IMR-90 (cell line): Measurements from ENCODE around the gene ADAM23. TPM values are rescaled to one million over a fixed set of nuclear protein-coding genes. Genes with fewer than 3 reads are reported as not detected.

ENCODE experiments used
- ATAC-seq: fragments of 200-7000 bp; cut with Tn5 transposase; 2 replicates; pipeline ENCODE4 v1.9.1; 2020; ENCODE audit warnings: low read depth, mild to moderate bottlenecking, moderate library complexity
- BruUV-seq: library from RNA; stranded (reverse); fragments of 400-500 nt; replicated peaks from 2 replicates; lab custom pipeline; 2021; lab: Mats Ljungman, UMichigan
- CTCF ChIA-PET: fragments of 300-600 bp; formaldehyde crosslinking; extraction: SDS; loops from one replicate; lab custom pipeline; 2021; ENCODE audit warnings: antibody characterized with exemption; lab: Yijun Ruan, JAX
- POLR2A ChIA-PET: fragments of 300-600 bp; sonication (Branson Sonifier 250); formaldehyde crosslinking; loops from one replicate; lab custom pipeline; 2022; ENCODE audit warnings: antibody characterized with exemption; ENCODE audit not compliant: unreplicated experiment; lab: Charles Lee
- DNase-seq: peaks from one replicate; pipeline ENCODE4 v3.0.0; 2013
- H2AFZ ChIP-seq: replicated peaks from 2 replicates; pipeline ENCODE3; 2013; ENCODE audit warnings: low read length, mild to moderate bottlenecking; ENCODE audit not compliant: poor library complexity
- H2AK5ac ChIP-seq: 2 replicates; pipeline ENCODE4 v1.6.1; 2013; ENCODE audit warnings: low read depth, low read length, inconsistent platforms
- H2AK9ac ChIP-seq: replicated peaks from 2 replicates; pipeline ENCODE3; 2013; ENCODE audit warnings: mild to moderate bottlenecking, low read depth, low read length, moderate library complexity; ENCODE audit not compliant: poor library complexity
- H2BK120ac ChIP-seq: 2 replicates; pipeline ENCODE4 v1.6.1; 2013; ENCODE audit warnings: low read depth, low read length, inconsistent platforms
- H2BK15ac ChIP-seq: 3 replicates; pipeline ENCODE4 v1.6.1; 2013; ENCODE audit warnings: low read depth, low read length, inconsistent platforms
- H2BK20ac ChIP-seq: 2 replicates; pipeline ENCODE4 v1.6.1; 2013; ENCODE audit warnings: low read depth, mild to moderate bottlenecking, inconsistent platforms, low read length, moderate library complexity
- H2BK5ac ChIP-seq: 2 replicates; pipeline ENCODE4 v1.6.1; 2013; ENCODE audit warnings: mild to moderate bottlenecking, low read depth, low read length, inconsistent platforms; ENCODE audit not compliant: poor library complexity, severe bottlenecking
- H3K14ac ChIP-seq: replicated peaks from 2 replicates; pipeline ENCODE4 v1.6.1; 2013; ENCODE audit warnings: low read depth, low read length, inconsistent platforms
- H3K18ac ChIP-seq: 2 replicates; pipeline ENCODE4 v1.6.1; 2013; ENCODE audit warnings: low read depth, low read length, control low read depth
- H3K23ac ChIP-seq: 2 replicates; pipeline ENCODE4 v1.6.1; 2013; ENCODE audit warnings: low read depth, low read length, inconsistent platforms
- H3K27ac ChIP-seq: 2 replicates; pipeline ENCODE4 v1.5.1; 2013; ENCODE audit warnings: mild to moderate bottlenecking, control low read depth, low read length; ENCODE audit not compliant: insufficient read depth
- H3K27me3 ChIP-seq: 2 replicates; pipeline ENCODE4 v1.6.1; 2013; ENCODE audit warnings: low read length; ENCODE audit not compliant: control insufficient read depth, insufficient read depth
- H3K36me3 ChIP-seq: 2 replicates; pipeline ENCODE4 v1.6.1; 2013; ENCODE audit warnings: low read length, mixed read lengths; ENCODE audit not compliant: control insufficient read depth, insufficient read depth
- H3K4ac ChIP-seq: 2 replicates; pipeline ENCODE4 v1.6.1; 2013; ENCODE audit warnings: low read depth, low read length, inconsistent platforms
- H3K4me1 ChIP-seq: 2 replicates; pipeline ENCODE4 v1.6.1; 2013; ENCODE audit warnings: low read length, mixed read lengths; ENCODE audit not compliant: control insufficient read depth, insufficient read depth
- H3K4me2 ChIP-seq: 2 replicates; pipeline ENCODE4 v1.6.1; 2013; ENCODE audit warnings: low read depth, mild to moderate bottlenecking, control low read depth, low read length, moderate library complexity
- H3K4me3 ChIP-seq: 2 replicates; pipeline ENCODE4 v1.5.1; 2013; ENCODE audit warnings: low read depth, mild to moderate bottlenecking, control low read depth, low read length, moderate library complexity; ENCODE audit not compliant: insufficient read depth
- H3K56ac ChIP-seq: 2 replicates; pipeline ENCODE4 v1.6.1; 2013; ENCODE audit warnings: low read length, inconsistent platforms; ENCODE audit not compliant: insufficient read depth; ENCODE audit errors: extremely low read depth
- H3K79me1 ChIP-seq, 2 experiments: 2 replicates each; pipeline ENCODE4 v1.6.1; 2013; ENCODE audit warnings: low read length in 2 of 2, inconsistent platforms in 1 of 2, low read depth in 1 of 2
- H3K9ac ChIP-seq: 2 replicates; pipeline ENCODE4 v1.6.1; 2013; ENCODE audit warnings: low read depth, low read length, control low read depth
- H3K9me1 ChIP-seq: 2 replicates; pipeline ENCODE4 v1.6.1; 2013; ENCODE audit warnings: low read length, inconsistent platforms; ENCODE audit not compliant: insufficient read depth
- H3K9me3 ChIP-seq: 2 replicates; pipeline ENCODE4 v1.6.1; 2013; ENCODE audit warnings: low read length; ENCODE audit not compliant: control insufficient read depth, insufficient read depth
- H4K20me1 ChIP-seq: 2 replicates; pipeline ENCODE4 v1.6.1; 2013; ENCODE audit warnings: low read length, inconsistent platforms; ENCODE audit not compliant: insufficient read depth
- H4K5ac ChIP-seq: 2 replicates; pipeline ENCODE4 v1.6.1; 2013; ENCODE audit warnings: mild to moderate bottlenecking, low read depth, low read length, control low read depth
- H4K8ac ChIP-seq, 2 experiments: 2 replicates each; pipeline ENCODE4 v1.6.1; 2013; ENCODE audit warnings: low read depth in 2 of 2, low read length in 2 of 2, control low read depth in 1 of 2, inconsistent platforms in 1 of 2
- H4K91ac ChIP-seq: 2 replicates; pipeline ENCODE4 v1.6.1; 2013; ENCODE audit warnings: low read depth, low read length, inconsistent platforms; ENCODE audit not compliant: insufficient read depth
- BHLHE40 ChIP-seq: fragments of 150-350 bp; IDR thresholded peaks from 2 replicates; pipeline ENCODE4 v1.6.1; 2016; ENCODE audit warnings: mild to moderate bottlenecking, low read depth, low read length
- CEBPB ChIP-seq: IDR thresholded peaks from 2 replicates; pipeline ENCODE4 v1.6.1; 2012; ENCODE audit warnings: low read depth, low read length, improper control_type of control experiment
- CHD1 ChIP-seq: IDR thresholded peaks from 2 replicates; pipeline ENCODE4 v1.6.1; 2012; ENCODE audit warnings: low read depth, low read length, improper control_type of control experiment
- FOS ChIP-seq: fragments of 150-350 bp; IDR thresholded peaks from 2 replicates; pipeline ENCODE4 v1.6.1; 2016; ENCODE audit warnings: low read depth, low read length
- MAZ ChIP-seq: IDR thresholded peaks from 2 replicates; pipeline ENCODE4 v1.6.1; 2012; ENCODE audit warnings: low read depth, mild to moderate bottlenecking, low read length, improper control_type of control experiment, moderate library complexity, borderline replicate concordance
- MXI1 ChIP-seq: IDR thresholded peaks from 2 replicates; pipeline ENCODE4 v1.6.1; 2012; ENCODE audit warnings: low read depth, mild to moderate bottlenecking, low read length, moderate library complexity, borderline replicate concordance
- POLR2A ChIP-seq: IDR thresholded peaks from 2 replicates; pipeline ENCODE4 v1.6.1; 2012; ENCODE audit warnings: mild to moderate bottlenecking, low read depth, low read length
- RFX5 ChIP-seq: IDR thresholded peaks from 2 replicates; pipeline ENCODE4 v1.8.0; 2012; ENCODE audit warnings: low read depth, mild to moderate bottlenecking, low read length, moderate library complexity
- SMC3 ChIP-seq: fragments of 150-350 bp; IDR thresholded peaks from 2 replicates; pipeline ENCODE4 v1.6.1; 2016; ENCODE audit warnings: low read depth, mild to moderate bottlenecking, antibody characterized with exemption, low read length, moderate library complexity
- WGBS, 2 experiments: methylation state at CpG; one replicate each; pipeline versions ENCODE4 v1.1.5 to v1.1.7; 2013; ENCODE audit warnings: missing lambda C conversion rate in 2 of 2; ENCODE audit not compliant: insufficient read length in 1 of 2; ENCODE audit errors: extremely low coverage in 2 of 2; 5-methylcytosine and 5-hydroxymethylcytosine counted together
- dilution Hi-C: fragments of 300-500 bp; cut with HindIII; formaldehyde crosslinking; loops from one replicate; pipeline ENCODE4 v1.14.3; 2018; ENCODE audit warnings: low sequenced_read_pairs; ENCODE audit not compliant: unreplicated experiment
- in situ Hi-C: fragments of 300-500 bp; cut with MboI; formaldehyde crosslinking; loops from 3 replicates; pipeline ENCODE4 v1.14.3; 2019; ENCODE audit warnings: low sequenced_read_pairs, inconsistent platforms, mixed read lengths
- intact Hi-C: fragments of 100-400 bp; cut with micrococcal nuclease; formaldehyde crosslinking; loops from 2 replicates; pipeline ENCODE4 v1.10.0; 2022
- polyA plus RNA-seq, 3 experiments: library from polyadenylated mRNA; depleted of rRNA; stranded (reverse); fragments of >200 nt; gene quantifications; 2 replicates each; pipeline ENCODE4 v1.2.3, GENCODE V29; 2012; ENCODE audit warnings: low replicate concordance in 1 of 3
- total RNA-seq: library from RNA; depleted of rRNA; stranded (reverse); fragments of >200 nt; gene quantifications from 2 replicates; pipeline ENCODE4 v1.2.3, GENCODE V29; 2012
- TF ChIP-seq, protein P1 (sequence below): fragments of 150-350 bp; IDR thresholded peaks from 2 replicates; pipeline ENCODE4 v1.6.1; 2016; ENCODE audit warnings: low read depth, mild to moderate bottlenecking, low read length, moderate library complexity, borderline replicate concordance
- TF ChIP-seq, protein P2 (sequence below): fragments of 150-350 bp; IDR thresholded peaks from 2 replicates; pipeline ENCODE4 v1.6.1; 2017; ENCODE audit warnings: mild to moderate bottlenecking, antibody characterized with exemption, low read length, low read depth

ADAM23 gene
- total and polyA plus RNA-seq, 2 of the 4 experiments (the other 2 are of a cell fraction) = 2.9 to 10.3 TPM

DNA sequence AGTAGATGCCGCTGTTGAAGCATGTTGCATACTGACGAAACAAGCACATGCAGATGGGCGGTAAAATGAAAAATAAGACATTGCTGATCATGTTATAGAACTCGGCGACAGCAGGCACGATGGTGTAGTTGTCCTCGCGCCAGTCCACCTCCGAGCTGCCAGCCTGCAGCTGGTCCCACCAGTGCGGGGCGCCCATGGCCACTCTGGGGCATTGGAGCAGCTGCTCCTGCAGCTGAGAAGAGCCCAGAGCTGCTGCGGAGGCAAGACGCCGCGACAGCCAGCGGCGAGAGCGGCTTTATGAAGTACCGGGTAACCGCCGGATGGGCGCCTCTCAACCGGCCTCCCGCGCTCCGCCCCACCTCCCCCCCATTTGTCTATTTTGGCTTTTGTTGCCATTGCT, 32.6 kb upstream of the ADAM23 start:
- Histone ChIP-seq H3K56ac (no peak overlapping the region), H3K27me3 (no peaks in the 10 kb centered on the region), H3K23ac (no peak overlapping the region), H3K9ac (no peak overlapping the region), H3K27ac (no peak overlapping the region), H3K4ac (no peak overlapping the region), H3K4me3 (no peak overlapping the region), H4K8ac (no peak overlapping the region), H4K20me1 (no peaks in the 10 kb centered on the region), H4K5ac (no peak overlapping the region), H2BK15ac (no peak overlapping the region), H3K18ac (no peak overlapping the region), H2AK9ac (no peak overlapping the region), H2BK120ac (no peak overlapping the region), H2AFZ (no peak overlapping the region), H2AK5ac (no peak overlapping the region), H2BK20ac (no peak overlapping the region), H3K4me2 (no peak overlapping the region), H2BK5ac (no peak overlapping the region), H3K9me3 (no peaks in the 10 kb centered on the region), H3K14ac (no peak overlapping the region), H3K36me3 (no peaks in the 10 kb centered on the region), H3K4me1 (no peaks in the 10 kb centered on the region), H3K9me1 (no peaks in the 10 kb centered on the region), H4K91ac (no peak overlapping the region), H3K79me1 (no peaks in the 10 kb centered on the region)
- BruUV-seq = no TSS peak
- TF ChIP-seq CHD1 (no peak), CEBPB (no peak), MAZ (no peak), BHLHE40 (no peak), POLR2A (no peak), MXI1 (no peak), RFX5 (no peak), SMC3 (no peak), FOS (no peak)
- TF ChIP-seq, protein P1, sequence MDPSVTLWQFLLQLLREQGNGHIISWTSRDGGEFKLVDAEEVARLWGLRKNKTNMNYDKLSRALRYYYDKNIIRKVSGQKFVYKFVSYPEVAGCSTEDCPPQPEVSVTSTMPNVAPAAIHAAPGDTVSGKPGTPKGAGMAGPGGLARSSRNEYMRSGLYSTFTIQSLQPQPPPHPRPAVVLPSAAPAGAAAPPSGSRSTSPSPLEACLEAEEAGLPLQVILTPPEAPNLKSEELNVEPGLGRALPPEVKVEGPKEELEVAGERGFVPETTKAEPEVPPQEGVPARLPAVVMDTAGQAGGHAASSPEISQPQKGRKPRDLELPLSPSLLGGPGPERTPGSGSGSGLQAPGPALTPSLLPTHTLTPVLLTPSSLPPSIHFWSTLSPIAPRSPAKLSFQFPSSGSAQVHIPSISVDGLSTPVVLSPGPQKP = no peak
- TF ChIP-seq, protein P2, sequence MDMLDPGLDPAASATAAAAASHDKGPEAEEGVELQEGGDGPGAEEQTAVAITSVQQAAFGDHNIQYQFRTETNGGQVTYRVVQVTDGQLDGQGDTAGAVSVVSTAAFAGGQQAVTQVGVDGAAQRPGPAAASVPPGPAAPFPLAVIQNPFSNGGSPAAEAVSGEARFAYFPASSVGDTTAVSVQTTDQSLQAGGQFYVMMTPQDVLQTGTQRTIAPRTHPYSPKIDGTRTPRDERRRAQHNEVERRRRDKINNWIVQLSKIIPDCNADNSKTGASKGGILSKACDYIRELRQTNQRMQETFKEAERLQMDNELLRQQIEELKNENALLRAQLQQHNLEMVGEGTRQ = no peak
- no peak for DNase-seq
- in situ Hi-C loops = no loop called here
- intact Hi-C loops = no loop called here
- no peak for ATAC-seq
- 93% methylated on average over 10 of the region's 26 CpGs; no CpG with 5 or more reads in 1 of the 2 experiments for WGBS, 2 experiments
- ChIA-PET POLR2A (no interaction called here), CTCF (no interaction called here)
- dilution Hi-C loops = no loop called here
